ENCODE data around the gene RAB14.
"Not testable (repeated sequence)": the region's sequence is repeated elsewhere in the genome, so short reads cannot be mapped to it uniquely, and the experiment has no call there.

Gene RAB14

GRCh38 chr9:121156263-121156731 lies 45.4 kb downstream of the RAB14 start:
- DNase-seq (ENCODE audit: low spot score) = peak; percentile 51

DNA sequence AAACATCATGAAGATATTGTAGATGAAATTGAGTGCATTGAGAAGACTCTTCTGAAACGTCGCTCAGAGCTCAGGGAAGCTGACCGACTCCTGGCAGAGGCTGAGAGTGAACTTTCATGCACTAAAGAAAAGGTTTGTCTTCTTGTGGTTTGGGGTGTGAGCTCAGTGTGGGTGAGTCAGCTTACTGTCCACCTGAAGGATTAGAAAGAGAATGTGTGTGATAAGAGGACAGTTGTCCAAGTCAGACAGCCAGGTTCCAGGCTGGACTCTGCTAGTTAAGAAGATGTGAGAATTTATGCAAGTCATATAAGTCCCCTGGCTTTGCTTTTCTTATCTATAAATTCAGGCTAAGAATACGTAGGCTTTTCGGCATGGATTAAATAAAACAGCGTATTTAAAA lies 46.9 kb downstream of the RAB14 start:
- no peak for DNase-seq (ENCODE audit: low spot score)

GRCh38 chr9:121153642-121154041 lies 48.0 kb downstream of the RAB14 start:
- DNase-seq (ENCODE audit: low spot score) = no peak

- no peak for DNase-seq (ENCODE audit: low spot score)
Measured at GRCh38 chr9:121150188-121150587, 51.5 kb downstream of the RAB14 start.

GRCh38 chr9:121144482-121144881 lies 57.2 kb downstream of the RAB14 start:
- no peak for DNase-seq (ENCODE audit: low spot score)

GRCh38 chr9:121143771-121144170 lies 57.9 kb downstream of the RAB14 start:
- no peak for DNase-seq (ENCODE audit: low spot score)

GRCh38 chr9:121141706-121142105 lies 60.0 kb downstream of the RAB14 start:
- DNase-seq (ENCODE audit: low spot score) = no peak

- DNase-seq (ENCODE audit: low spot score) = no peak
Measured at GRCh38 chr9:121141306-121141705, 60.4 kb downstream of the RAB14 start.

DNA sequence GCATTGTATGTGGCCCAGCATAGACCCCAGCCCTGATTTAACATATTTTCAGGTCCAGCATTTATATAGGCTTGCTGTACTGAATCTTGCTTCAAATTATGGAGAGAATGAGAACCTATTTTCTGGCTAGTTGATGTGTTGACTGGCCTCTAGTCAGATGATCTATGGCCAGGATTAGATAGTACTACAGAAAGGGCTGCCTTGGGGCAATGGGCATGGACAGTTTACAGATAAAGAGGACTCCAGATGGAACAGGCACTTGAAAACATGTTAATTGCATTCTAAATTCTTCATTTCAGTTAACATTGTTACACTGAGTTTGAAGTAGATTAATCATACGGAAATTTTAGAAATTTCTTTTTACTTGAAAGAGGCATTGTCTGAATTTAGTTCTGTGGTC lies 61.5 kb downstream of the RAB14 start:
- no peak for DNase-seq (ENCODE audit: low spot score)

DNA sequence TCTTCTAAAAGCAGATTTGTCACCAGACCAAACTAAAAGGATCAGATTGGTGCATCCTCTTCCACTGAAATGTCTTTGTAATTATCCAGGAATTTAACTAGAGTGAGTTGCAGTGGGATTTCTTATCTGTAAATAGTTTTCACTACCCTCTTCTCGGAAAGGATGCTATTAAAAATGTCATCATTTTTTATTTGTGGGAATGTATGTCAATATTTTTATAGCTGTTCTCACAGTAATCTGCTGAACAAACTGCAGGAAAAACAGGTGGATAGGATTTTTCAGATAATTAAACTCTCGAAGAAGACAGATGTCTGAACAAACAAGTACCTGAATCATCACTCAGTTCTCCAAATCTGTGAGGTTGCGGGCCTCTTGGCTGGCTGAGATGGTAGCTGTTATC lies 62.7 kb downstream of the RAB14 start:
- no peak for DNase-seq (ENCODE audit: low spot score)

DNA sequence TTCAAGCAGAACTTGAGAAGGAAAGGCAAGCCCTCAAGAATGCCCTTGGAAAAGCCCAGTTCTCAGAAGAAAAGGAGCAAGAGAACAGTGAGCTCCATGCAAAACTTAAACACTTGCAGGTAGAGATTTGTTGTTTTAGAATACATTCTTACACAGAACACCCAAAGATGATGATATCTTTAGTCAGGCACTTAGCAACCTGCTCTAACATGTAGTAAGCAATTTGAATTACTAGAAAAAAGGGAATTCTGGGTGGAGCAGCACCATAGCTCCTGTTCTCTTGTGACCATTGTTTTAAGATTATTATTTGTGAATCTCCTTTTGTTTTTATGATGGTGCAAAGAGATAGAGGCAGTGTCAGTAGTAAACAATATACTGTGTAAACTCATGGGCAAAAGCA lies 63.1 kb downstream of the RAB14 start:
- DNase-seq (ENCODE audit: low spot score) = no peak

DNA sequence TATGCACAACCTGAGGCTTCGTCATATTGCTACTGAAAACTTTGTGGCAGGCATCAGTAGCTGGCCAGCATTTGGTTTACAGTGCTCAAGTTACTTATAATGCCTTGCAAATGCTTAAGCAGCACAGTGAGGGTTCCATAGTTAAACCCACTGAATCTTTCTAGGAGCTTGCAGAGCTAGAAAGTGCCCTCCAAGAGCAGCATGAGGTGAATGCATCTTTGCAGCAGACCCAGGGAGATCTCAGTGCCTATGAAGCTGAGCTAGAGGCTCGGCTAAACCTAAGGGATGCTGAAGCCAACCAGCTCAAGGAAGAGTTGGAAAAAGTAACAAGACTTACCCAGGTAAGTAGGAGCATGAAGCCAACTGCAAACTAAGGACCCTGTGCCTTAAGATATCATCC lies 66.0 kb downstream of the RAB14 start:
- DNase-seq (ENCODE audit: low spot score) = no peak

GRCh38 chr9:121133104-121133816 lies 68.4 kb downstream of the RAB14 start:
- DNase-seq (ENCODE audit: low spot score) = no peak

- DNase-seq (ENCODE audit: low spot score) = not testable (repeated sequence)
Measured at GRCh38 chr9:121129384-121129783, 72.3 kb downstream of the RAB14 start.

All from AG08396 (cell line).